GM18526 (cell line): ENCODE results near the gene MUSTN1.

Source experiments
- POLR2A ChIP-seq: IDR thresholded peaks from 3 replicates; pipeline ENCODE4 v1.6.1; 2011; ENCODE audit not compliant: insufficient read length; ENCODE audit errors: extremely low read depth

Gene MUSTN1

GRCh38 chr3:52805270-52806039 is 29.4 kb downstream of the MUSTN1 start:
- no peak for TF ChIP-seq POLR2A

GRCh38 chr3:52801839-52802238 is 33.0 kb downstream of the MUSTN1 start:
- TF ChIP-seq POLR2A, result no peak

- TF ChIP-seq POLR2A, result no peak
These were observed 34.7 kb downstream of the MUSTN1 start for GRCh38 chr3:52800079-52800478.

- TF ChIP-seq POLR2A, result no peak
These were observed 35.8 kb downstream of the MUSTN1 start for GRCh38 chr3:52798978-52799476.

GRCh38 chr3:52798376-52798977 is 36.3 kb downstream of the MUSTN1 start:
- no peak for TF ChIP-seq POLR2A

GRCh38 chr3:52796411-52796810 is 38.4 kb downstream of the MUSTN1 start:
- TF ChIP-seq POLR2A, result no peak

GRCh38 chr3:52795298-52795900 is 39.4 kb downstream of the MUSTN1 start:
- no peak for TF ChIP-seq POLR2A

GRCh38 chr3:52794612-52795099 is 40.2 kb downstream of the MUSTN1 start, which contains the start of gene ITIH3:
Gene ITIH3, plus strand, starts transcription at chr3:52794796. Its CDS starts 8 bp downstream, at chr3:52794804.
- TF ChIP-seq POLR2A, result no peak

- TF ChIP-seq POLR2A, result no peak
These were observed 40.9 kb downstream of the MUSTN1 start for GRCh38 chr3:52793702-52794611.

- no peak for TF ChIP-seq POLR2A
These were observed 41.7 kb downstream of the MUSTN1 start for GRCh38 chr3:52792961-52793695.

- TF ChIP-seq POLR2A, result no peak
These were observed 42.4 kb downstream of the MUSTN1 start for GRCh38 chr3:52792413-52792812.

- TF ChIP-seq POLR2A, result no peak
These were observed 42.9 kb downstream of the MUSTN1 start for GRCh38 chr3:52791928-52792327.

GRCh38 chr3:52791366-52791765 is 43.5 kb downstream of the MUSTN1 start:
- no peak for TF ChIP-seq POLR2A

- TF ChIP-seq POLR2A, result no peak
These were observed 44.1 kb downstream of the MUSTN1 start for GRCh38 chr3:52790741-52791140.
